Hematopoietic multipotent progenitor cell (in vitro differentiated cells): Measurements from ENCODE around the gene LRG1. TPM values are rescaled to one million over a fixed set of nuclear protein-coding genes. Genes with fewer than 3 reads are reported as not detected.

Experiments used
- DNase-seq, 3 donors: peaks; one replicate each; pipeline ENCODE4 v3.0.0-alpha.2; 2011 to 2015; ENCODE audit warnings: low read depth in 2 of 3, low spot score in 2 of 3
- total RNA-seq: library from RNA; depleted of rRNA; stranded (reverse); fragments of >200 nt; gene quantifications from one replicate; pipeline ENCODE4 v1.2.3, GENCODE V29; 2012

Gene LRG1
- total RNA-seq, 1 donor, result 0.54 TPM

DNA sequence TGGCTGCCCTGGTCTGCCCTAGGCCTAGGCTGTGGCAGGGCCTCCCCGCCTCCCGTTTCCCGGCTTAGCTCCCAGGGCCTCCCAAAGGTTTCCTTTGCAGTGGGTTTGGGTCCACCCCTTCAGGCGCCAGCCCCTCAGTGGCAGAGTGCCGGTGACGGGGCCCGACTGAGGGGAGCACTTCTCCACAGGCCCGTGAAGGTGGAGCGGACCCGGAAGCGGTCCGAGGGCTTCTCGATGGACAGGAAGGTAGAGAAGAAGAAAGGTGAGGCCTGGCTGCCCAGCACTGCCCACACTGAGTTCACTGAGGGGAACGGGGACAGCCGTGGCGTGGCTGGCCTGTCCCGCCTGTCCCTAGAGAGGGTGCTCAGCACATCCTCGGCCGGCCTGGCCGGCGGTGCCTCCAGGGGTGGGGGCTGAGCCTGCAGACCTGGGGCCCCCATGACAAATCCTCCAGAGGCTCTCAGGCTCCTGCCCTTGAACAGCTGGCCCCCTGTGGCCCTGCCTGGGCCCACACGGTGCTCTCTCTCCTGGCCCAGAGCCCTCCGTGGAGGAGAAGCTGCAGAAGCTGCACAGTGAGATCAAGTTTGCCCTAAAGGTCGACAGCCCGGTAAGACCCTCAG is 42.0 kb downstream of the LRG1 start:
- DNase-seq, result no peak

DNA sequence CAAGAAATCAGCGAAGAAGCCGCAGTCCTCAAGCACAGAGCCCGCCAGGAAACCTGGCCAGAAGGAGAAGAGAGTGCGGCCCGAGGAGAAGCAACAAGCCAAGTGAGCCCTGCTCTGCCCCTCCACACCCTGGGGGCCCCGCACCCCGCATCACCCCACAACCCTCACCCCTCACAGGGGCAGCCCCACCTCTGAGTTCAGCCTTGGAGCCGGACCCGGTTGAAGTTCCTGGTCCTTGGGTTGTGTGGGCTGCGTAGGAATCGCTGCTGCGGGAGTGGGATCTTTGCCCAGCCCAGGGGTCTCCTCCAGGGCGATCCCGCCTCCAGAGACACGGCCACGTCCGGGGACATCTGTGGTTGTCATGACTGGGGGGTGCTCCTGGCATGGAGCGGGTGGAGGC is 43.5 kb downstream of the LRG1 start:
- DNase-seq, result no peak

DNA sequence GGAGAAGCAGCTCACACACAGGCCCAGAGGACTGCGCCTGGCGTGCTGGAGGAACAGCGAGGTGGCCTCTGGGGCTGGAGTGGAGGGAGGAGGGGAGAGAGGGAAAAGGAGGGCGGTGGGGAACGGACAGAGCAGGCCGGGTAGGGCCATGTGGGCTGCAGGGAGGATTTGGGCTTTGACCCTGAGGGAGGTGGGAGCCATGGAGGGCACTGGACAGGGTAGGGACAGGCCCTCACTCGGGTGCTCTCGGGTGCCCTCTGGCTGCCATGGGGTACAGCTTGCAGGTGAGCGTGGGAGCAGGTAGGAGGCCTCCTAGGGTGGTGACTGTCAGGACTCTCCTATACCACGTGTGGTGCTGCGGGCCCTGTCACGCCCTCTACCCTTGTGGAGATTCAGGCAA is 44.4 kb downstream of the LRG1 start:
- DNase-seq, result no peak

DNA sequence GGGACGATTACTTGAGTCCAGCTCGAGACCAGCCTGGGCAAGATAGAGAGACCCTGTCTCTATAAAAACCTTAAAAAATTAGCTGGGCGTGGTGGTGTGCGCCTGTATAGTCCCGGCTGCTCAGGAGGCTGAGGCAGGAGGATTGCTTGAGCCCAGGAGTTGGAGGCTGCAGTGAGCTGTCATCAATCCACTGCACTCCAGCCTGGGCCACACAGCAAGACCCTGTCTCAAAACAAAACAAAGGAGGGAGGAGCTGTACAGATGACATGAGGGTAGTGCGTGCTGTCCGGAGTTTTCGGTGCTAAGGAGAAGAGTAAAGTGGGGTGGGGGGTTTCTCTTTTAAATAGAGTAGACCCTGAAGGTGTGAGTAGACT is 45.2 kb downstream of the LRG1 start:
- no peak for DNase-seq

DNA sequence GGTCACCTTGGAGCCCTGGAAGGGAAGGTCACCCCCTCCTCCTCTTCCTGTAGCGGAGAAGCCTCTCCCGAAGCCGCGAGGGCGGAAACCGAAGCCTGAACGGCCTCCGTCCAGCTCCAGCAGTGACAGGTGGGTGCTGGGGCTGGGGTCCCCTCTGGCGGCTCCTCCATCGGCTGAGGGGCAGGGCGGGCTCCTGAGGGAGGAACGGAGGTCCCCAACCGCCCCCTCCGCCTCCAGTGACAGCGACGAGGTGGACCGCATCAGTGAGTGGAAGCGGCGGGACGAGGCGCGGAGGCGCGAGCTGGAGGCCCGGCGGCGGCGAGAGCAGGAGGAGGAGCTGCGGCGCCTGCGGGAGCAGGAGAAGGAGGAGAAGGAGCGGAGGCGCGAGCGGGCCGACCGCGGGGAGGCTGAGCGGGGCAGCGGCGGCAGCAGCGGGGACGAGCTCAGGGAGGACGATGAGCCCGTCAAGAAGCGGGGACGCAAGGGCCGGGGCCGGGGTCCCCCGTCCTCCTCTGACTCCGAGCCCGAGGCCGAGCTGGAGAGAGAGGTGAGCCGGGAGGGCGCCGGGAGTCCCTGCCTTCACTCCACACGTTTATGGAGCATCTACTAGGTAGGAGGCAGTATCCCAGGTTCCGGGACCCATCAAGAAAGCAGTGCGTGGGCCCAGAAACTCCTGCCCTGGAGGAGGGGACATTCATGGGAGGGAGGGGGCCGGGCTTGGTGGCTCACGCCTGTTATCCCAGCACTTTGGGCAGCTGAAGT is 45.7 kb downstream of the LRG1 start:
- no peak for DNase-seq

DNA sequence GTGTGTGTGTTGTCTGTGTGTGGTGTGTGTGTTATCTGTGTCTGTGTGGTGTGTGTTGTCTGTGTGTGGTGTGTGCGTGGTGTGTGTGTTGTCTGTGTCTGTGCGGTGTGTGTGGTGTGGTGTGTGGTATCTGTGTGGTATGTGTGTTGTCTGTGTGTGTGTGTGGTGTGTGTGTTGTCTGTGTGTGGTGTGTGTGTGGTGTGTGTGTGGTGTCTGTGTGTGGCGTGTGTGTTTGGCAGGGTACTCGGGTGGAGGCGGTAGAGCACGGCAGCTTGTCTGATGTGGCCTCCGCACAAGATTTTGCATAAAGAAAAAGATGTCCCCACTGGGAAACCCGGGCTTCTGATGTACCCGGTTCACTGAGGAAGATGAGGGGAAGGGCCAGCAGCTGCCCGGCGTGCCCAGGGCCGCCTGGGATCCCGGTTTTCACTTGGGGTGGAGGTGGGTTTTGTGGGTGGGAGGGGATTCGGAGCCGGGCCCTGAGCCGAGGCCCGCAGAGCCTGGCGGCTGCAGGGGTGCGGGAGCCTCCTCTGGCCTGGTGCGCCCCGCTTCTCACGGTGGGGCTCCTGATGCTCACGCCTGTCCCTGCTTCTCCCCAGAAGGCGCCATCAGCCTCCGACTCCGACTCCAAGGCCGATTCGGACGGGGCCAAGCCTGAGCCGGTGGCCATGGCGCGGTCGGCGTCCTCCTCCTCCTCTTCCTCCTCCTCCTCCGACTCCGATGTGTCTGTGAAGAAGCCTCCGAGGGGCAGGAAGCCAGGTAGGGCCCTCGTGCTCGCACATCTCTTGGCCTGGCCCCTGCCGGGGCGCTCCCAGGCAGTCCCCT is 46.5 kb downstream of the LRG1 start:
- no peak for DNase-seq

DNA sequence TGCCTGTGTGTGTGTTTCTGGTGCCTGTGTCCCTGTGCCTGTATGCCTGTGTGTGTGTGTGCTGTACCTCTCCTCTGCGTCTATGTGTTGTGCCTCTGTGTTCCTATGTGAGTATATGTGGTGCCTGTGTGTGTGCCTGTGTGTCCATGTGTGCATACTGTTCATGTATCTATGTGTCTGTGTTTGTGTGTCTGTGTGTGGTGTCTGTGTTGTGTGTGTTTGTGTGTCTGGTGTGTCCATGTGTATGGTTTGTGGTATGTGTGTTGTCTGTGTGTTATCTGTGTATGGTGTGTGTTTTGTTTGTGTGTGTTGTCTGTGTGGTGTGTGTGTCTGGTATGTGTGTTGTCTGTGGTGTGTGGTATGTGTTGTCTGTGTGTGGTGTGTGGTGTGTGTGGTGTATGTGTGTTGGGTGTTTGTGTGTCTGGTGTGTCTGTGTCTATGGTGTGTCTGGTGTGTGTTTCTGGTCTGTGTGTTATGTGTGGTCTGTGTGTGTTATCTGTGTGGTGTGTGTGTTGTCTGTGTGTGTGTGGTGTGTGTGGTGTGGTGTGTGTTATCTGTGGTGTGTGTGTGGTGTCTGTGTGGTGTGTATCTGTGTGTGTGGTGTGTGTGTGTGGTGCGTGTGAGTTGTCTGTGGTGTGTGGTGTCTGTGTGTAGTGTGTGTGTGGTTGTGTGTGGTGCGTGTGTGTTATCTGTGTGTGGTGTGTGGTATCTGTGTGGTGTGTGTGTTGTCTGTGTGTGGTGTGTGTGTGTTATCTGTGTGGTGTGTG is 47.3 kb downstream of the LRG1 start:
- DNase-seq, result no peak

DNA sequence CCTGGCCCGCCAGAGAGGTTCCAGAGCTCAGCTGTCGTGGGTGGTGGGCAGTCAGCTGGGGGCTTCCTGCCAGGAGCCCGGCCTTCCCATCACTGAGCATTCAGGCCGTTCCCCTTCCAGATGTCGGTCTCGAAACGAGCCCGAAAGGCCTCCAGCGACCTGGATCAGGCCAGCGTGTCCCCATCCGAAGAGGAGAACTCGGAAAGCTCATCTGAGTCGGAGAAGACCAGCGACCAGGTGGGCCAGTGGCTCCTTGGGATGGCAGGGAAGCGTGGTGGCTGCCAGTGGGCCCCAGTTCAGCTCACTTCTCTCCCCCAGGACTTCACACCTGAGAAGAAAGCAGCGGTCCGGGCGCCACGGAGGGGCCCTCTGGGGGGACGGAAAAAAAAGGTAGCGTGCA is 48.4 kb downstream of the LRG1 start:
- DNase-seq, result no peak

DNA sequence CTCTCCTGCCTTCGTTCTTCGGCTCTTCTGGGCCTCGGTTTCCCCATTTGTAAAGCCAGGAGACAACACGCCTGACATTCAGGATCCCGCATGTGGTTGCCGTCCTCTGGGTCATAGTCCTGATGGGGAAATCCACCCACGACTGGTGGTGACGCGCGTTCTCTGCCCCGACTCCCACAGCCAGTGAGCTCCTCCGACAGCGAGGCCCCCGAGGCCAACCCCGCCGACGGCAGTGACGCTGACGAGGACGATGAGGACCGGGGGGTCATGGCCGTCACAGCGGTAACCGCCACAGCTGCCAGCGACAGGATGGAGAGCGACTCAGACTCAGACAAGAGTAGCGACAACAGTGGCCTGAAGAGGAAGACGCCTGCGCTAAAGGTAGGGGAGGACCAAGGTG is 51.3 kb downstream of the LRG1 start:
- DNase-seq, result no peak

DNA sequence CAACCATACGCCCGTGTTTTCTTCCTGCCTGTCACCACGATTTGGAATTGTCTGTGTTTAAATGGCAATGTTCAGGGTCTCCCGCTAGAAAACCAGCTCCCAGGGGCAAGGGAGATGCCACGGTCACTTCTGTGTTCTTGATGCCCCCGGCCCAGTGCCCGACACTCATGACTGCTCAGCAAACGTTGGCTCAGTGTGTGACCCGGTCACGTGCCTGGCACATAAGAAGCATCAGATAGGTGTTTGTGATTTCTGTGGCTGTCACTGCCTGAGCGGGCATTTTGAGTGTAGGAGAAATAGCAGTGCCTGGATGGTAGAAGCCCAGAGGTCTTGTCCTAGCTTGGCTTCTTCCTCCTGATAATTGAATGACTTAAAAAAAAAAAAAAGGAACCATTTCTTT is 52.3 kb downstream of the LRG1 start:
- no peak for DNase-seq

Other genes with a start within 250 kb of the LRG1 start
- gene TMIGD2, start 237.6 kb downstream of the LRG1 start, total RNA-seq, result 36.1 TPM
- gene FSD1, start 235.4 kb downstream of the LRG1 start, total RNA-seq, result 4.6 TPM
- 3.8 TPM for gene STAP2, start 201.2 kb downstream of the LRG1 start, total RNA-seq
- 22.4 TPM for gene MPND, start 196.5 kb downstream of the LRG1 start, total RNA-seq
- 25.9 TPM for gene SH3GL1, start 139.5 kb downstream of the LRG1 start, total RNA-seq
- 35.3 TPM for gene CHAF1A, start 137.4 kb downstream of the LRG1 start, total RNA-seq
- 69.7 TPM for gene UBXN6, start 82.2 kb downstream of the LRG1 start, total RNA-seq
- 30.2 TPM for gene HDGFL2, start 67.7 kb downstream of the LRG1 start, total RNA-seq
- under 0.01 TPM for gene PLIN4, start 21.6 kb downstream of the LRG1 start, total RNA-seq
- gene PLIN5, start 4.8 kb downstream of the LRG1 start, total RNA-seq, result 0.27 TPM
- gene SEMA6B, start 19.6 kb upstream of the LRG1 start, total RNA-seq, result 0.27 TPM
- gene TNFAIP8L1, start 99.5 kb upstream of the LRG1 start, total RNA-seq, result 19.4 TPM
- 87.8 TPM for gene MYDGF, start 130.3 kb upstream of the LRG1 start, total RNA-seq
- gene DPP9, start 183.8 kb upstream of the LRG1 start, total RNA-seq, result 42.0 TPM